Measurements from ENCODE around the gene TCEA3.

Gene TCEA3

DNA sequence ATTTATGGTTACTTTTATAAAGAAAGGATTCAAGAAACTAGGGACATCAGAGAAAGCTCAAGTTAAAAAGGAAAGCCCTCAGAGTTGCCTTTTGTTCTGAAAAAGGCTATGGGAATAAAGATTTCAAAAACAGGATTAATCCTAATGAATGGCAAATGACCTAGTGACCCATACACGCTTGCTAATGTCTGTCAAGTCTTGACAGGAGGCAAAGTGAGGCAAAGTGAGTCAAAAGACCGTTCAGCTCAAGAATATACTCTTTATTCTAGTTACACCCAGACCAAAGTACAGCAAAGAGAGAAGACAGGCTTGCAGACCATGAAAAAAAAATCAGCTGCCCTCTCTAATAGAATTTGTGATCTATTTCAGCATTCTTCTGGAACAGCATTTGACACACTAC is 58.4 kb downstream of the TCEA3 start:
- DNase-seq, result no peak

DNA sequence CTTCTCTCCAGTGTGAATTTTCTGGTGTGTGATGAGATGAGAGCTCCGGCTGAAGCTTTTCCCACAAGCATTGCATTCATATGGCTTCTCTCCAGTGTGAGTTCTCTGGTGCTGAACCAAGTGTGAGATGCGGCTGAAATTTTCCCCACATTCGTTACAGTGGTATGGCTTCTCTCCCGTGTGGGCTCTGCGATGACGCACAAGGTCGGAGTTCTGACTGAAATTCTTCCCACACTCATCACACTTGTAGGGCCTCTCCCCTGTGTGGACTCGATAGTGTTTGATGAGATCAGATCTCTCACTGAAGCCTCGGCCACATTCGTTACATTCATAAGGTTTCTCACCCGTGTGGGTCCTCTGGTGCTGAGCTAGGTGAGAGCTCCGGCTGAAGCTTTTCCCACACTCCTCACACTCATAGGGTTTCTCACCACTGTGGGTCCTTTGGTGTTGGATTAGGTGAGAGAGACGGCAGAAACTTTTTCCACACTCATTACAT is 62.3 kb downstream of the TCEA3 start:
- DNase-seq, result no peak

DNA sequence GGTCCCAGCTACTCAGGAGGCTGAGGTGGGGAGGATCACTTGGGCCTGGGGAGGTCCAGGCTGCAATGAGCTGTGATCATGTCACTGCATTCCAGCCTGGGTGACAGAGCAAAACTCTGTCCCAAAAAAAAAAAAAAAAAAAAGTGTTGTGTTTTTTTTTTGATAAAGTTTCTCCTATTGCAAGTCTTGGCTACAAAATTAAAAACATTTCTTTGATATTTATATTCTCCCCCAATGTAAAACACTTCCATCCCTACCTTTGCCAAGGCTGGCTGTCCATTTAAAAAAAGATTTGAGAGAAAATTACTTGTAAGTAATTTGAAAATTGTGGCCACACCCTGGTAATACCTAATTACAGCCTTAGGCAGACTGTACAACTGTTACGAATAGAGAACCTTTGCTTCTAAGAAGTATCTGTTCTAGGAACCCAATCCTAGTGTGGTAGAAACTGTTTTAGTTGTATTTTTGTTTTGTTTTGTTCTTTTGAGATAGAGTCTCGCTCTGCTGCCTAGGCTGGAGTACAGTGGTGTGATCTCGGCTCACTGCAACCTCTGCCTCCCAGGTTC is 66.2 kb downstream of the TCEA3 start:
- no peak for DNase-seq

DNA sequence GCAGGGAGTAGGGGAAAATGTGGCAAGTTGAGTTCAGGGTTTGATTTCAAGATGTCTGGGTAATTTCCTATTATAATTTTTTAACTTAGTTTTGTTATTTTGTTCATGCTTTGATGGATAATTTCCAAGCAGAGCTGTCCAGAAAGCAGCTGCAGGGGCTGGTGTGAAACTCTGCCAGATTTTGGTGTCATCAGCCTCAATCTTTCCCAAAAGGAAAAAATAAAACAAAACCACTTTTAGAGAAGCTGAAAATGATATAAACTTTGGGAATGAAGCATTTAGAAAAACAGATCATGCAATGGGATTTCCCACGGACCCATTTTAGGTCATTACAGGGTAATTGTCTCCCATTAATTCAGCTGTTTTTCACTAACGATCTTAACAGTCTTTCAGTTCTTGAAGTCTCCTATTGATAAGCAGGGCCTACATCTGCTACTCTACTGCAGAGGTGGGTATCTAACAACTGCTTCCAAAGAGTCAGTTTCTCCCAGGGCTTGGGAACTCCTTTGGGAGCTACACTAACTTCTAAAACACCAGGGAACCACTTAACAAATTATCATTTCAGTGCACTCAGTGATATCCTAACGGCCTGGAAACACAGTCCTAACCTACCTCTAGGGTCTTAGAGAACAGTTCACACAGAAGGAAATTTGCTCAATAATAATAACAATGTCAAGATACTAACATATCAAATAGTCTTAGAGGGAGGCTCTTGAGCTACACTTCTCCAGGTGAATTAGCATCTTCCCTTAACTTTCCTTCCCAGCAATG is 67.2 kb downstream of the TCEA3 start:
- DNase-seq, result no peak

DNA sequence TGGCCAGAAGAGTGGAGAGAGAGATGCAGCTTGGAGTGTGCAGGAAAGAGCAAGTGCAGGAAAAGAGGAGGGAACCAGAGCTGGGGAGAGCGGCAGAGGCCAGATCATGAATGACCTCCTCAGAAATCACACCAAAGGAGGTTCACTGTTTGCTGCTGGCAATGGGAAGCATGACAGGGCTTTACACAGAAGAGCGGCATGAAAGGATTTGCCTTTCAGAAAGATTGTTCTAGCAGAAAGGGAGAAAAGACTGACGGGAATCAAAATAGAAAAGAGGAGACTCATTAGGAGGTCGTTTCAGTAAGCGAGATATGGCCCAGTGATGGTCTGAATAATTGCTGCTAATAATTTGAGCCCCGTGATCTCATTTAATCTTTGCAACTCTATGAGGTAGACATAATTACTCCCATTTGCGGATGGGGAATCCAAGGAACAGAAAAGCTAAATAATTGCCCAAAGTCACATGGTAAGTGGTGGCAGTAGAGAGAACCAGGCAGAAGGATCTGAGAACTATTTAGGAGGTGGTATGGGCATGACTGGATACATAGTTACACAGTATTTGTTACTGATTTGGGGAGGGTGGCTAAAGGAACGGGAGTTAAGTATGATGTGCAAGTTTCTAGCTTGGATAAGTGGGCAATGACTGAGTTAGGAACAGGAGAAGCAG is 67.9 kb downstream of the TCEA3 start:
- no peak for DNase-seq

DNA sequence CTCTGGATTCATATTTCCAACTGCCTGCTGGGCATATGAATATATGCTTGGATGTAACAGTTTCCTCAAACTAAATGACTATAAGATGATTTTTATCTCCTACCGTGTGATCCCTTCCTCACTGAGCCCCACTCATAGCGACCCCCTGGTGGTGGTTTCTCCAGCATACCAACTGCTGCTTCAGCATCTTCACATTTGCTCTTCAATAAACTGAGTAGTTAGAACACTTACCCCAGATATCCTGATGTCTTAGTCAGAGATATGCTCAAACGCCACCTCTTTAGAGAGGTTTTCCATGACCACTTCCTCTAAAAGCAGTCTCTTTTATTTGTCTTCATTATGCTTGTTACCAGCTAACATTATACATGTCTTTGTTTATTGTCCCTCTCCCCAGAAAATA is 70.3 kb downstream of the TCEA3 start:
- no peak for DNase-seq

DNA sequence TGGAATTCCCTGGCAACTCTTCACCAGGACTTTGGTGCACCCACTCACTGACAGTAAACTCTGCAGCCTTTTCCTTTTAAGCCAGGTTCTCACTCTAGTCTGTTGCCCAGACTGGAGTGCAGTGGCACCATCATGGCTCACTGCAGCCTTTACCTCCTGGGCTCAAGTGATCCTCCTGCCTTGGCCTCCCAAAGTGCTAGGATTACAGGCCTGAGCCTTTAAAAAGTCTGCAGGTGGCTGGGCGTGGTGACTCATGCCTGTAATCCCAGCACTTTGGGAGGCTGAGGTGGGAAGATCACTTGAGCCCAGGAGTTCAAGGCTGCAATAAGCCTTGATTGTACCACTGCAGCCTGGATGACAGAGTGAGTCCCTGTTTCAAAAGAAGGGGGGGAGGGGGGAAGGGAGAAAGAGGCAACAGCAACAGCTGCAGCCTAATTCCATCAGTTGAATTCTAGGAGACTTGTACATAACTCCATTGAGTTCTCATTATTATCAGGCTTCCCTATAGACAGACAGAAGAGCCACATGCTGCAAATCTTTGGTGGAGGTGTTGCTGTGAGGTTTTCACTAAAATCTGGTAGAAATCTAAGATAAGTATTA is 72.4 kb downstream of the TCEA3 start:
- no peak for DNase-seq

DNA sequence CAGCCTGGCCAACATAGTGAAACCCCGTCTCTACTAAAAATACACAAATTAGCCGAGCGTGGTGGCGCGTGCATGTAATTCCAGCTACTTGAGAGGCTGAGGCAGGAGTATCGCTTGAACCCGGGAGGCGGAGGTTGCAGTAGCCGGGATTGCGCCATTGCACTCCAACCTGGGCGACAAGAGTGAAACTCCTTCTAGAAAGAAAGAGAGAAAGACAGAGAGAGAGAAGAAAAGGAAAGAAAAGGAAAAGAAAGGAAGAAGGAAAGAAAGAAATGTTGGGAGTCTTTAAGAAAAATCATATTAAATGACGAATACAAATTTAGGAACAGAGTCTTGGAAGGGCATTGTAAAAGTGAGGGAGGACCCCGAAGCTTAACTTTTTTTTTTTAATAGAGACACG is 78.6 kb downstream of the TCEA3 start:
- DNase-seq, result no peak

DNA sequence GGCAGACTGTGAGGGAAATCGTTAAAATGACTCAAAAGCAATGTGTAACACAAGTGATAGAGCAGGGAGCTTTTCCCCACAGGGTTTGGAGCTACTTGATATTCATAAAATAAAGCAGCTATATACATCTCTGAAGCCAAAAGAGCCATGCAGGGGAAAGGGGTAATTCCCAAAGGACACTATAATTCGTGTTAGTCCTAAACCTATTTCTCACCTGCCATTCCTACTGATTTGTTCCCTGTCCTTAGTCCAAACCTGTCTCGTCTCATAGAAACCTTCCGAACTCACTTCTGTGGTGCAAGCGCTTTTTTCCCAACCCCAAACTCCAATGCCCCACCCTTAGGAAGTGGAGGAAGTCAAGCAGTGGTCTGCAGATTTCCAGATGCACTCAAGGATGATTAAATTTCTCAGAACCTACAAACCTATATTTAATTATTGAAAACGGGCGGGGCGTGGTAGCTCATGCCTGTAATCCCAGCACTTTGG is 79.5 kb downstream of the TCEA3 start:
- no peak for DNase-seq

DNA sequence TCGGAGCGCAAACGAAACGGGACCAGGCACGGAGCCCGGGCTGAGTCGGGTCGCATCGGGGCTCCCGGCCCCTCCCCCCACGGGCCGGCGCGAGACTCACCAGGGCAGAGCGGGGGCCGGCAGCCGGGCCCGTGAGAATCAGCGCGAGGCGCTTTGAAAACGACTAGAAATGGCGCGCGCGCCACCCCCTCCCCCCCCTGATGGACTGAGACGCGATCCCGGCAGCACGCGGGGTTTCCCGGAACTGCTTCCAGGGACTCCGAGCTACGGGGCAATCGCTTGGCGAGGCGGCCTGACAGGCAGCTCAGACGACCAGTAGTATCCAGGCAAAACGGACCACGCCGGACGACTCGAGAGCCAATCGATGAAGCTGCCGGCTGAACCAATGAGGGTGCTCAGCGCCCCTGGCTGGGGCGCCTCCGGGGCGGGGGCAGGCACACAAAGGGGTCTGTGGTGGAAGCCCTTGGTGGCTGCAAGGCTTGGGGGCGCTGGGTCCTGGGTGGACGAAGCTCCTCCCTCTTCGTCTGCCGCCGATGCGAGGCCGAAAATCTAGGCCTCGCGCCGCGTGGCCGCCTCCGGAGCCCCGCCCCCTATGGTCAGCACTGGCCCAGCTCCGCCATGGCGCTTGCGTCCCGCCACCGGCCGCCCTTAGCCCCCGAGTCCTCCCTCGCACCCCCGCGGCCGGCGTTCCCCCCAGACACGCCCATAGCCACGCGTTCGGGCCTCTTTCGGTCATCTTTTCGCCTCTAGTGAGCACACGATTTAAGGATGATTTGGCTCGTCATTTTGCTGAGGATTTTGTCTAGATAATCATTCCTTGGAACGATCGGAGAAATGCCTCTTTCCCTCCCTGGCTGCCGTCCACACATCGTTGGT is 80.2 kb downstream of the TCEA3 start, which contains the start of gene HNRNPR:
HNRNPR (minus strand) TSS at position 174 of the 876 bp plus-strand sequence. CDS start 3,276 bp downstream, outside the sequence.
- DNase-seq, result peak; percentile 99

DNA sequence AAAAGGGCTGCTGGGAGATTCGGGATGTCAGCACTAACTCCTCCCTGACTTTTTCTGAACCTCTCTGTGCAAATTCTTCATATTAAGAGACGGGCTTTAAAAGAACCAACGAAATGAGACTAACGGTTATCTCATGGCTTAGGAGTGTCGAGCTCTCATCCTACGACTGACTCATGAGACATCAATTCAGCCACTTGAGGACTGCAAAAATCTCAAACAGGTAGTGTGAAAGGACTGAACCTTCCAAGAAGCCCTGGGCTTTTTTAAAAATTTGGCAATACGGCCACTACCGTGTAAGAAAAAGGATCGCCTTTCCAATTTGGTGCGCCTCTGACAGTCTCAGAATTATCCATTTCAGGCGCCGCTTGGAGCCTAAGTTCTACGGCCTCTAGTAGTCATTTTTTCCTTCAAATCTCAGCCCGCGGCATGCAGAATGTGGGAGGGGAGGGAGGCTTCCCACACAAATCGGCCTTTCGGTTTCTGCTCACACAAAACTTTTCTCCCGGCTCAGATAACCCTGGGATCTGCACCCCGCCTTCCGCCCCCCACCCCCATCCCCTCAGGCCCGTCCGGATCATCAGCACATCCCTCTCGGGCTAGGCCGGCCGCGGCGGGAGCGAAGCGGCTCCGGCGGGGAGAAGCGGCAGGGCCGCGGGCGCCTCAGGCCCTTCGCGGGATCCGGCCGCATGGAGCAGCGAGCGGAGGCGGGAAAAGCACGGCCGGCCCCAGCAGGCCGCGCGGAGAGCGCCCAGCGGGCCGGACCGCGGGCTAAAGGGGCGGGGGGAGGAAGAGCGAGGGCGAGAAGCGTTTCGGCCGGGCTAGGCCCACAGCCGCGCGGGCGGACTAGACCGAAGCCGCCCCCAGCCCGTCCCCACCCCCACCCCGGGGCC is 81.1 kb downstream of the TCEA3 start:
- DNase-seq, result peak; percentile 56 to 57

DNA sequence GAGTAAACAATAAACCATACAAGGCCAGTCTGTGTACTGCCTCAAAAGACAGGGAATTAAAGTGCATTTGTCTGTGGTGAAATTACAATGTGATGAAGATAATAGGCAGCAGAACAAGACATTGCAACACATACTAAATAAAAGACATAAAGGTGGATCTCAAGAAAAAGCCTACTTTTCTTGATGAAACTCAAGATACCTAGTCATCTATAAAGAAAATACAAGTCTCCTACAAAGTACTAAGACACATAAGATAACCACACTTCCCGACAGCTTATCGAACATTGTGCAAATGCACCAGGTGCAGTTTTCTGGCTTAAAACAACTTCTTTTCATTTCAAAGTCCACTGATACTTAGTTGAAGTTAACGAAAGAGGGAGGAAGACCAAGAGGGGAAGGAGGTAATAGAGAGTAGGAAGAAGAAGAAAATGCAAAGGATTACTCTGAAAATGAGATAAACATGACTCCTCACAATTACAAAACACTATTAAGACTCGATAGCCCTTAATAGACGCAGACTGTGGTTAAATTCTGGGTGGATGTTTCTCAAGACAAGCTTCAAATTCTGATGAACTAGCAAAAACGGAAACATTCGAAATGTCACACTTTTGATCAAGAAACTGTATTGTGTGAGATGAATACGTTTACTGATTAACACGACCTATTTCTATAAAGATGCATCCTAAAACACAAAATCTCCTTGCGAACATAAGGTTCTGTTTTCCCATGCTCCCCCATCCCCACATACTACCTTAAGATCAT is 82.4 kb downstream of the TCEA3 start:
- DNase-seq, result no peak

DNA sequence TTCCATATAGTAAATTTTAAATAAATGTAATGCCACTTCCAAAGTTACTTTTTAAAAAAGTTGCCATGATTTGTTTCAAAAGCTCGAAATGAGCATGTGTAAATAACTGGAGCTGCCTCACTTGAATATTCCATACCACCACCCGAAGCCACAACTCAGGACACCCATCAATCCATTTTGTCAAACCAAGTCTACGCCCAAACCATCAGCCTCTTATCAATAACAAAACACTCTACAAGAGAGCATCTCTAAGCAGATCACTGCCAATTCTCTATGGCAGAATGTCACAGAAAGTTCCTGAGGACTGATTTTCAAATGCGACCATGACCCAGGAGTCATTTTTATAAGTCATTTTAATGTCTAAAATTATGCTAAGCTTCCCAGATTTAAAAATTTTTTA is 84.9 kb downstream of the TCEA3 start:
- no peak for DNase-seq

DNA sequence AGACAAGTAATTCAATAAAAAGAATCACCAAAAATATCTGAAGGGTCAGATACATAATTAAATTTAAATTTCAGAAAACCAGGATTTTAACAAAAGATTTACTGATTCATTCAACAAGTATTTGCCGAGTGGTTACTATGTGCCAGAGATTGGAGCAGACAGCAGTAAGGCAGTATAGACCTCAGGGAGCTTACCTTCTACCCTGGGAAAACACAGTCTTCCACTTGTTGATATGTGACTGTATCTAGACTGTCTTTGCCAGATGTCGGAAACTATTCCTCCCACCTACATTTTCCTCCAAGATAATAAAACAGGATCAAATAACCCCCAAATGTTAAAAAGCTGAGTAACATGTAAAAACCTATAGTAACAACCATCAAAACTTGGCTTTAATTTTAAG is 86.7 kb downstream of the TCEA3 start:
- DNase-seq, result no peak

DNA sequence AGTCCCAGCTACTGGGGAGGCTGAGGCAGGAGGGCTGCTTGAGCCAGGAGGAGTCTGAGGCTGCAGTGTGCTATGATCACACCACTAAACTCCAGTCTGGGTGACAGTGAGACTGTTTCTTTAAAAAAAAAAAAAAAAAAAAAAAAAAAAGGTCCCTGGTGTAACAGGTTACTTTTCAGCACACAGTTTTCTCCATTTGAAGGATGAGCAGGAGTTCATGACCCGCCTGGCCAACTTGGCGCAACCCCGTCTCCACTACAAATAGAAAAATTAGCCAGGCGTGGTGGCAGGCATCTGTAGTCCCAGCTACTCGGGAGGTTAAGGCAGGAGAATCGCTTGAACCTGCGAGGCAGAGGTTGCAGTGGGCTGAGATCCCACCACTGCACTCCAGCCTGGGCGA is 92.8 kb downstream of the TCEA3 start:
- no peak for DNase-seq

Measured in activated CD4-positive, alpha-beta T cell treated with anti-CD3 and anti-CD28 coated beads, Interleukin-2, amount 50 U/mL, for 4 hours (primary cell).